ENCODE measurements around the gene APP.

DNA sequence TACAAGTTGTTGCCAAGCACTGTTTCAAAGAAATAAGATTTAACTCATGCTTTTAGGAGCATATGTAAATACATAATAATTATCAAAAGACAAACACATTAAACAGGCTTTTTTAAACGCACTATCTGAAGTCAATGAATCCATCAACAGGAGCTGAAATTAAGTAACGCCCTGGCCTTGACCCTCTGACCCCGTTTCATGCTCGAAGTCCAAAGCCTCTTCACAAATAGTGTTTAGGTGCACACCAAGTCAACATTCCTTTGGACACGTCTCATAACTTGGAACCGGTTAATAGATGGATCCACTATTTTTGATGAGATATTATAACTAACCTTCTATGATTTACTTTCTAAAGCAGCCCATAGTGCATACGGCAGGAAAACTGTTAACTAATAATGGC lies 226.5 kb downstream of the APP start:
- TF ChIP-seq CTCF (IDR thresholded peaks at IDR 0.05; ENCODE audit: low read length) (no peak), EZH2 (IDR thresholded peaks at IDR 0.05; ENCODE audit: borderline replicate concordance, low read length) (no peak)
